HG02884 (cell line): ENCODE results near the gene ATP2B1.

ENCODE experiments used
- ATAC-seq: cut with Tn5 transposase; IDR thresholded peaks from one replicate; pipeline ENCODE4 v1.9.1; 2021; ENCODE audit warnings: mild to moderate bottlenecking, moderate library complexity; ENCODE audit not compliant: unreplicated experiment

ATP2B1 gene

GRCh38 chr12:89544681-89545184 is 163.9 kb downstream of the ATP2B1 start:
- no peak for ATAC-seq

- no peak for ATAC-seq
These were observed 164.6 kb downstream of the ATP2B1 start for GRCh38 chr12:89544022-89544421.

- peak; percentile 89 for ATAC-seq
These were observed 165.6 kb downstream of the ATP2B1 start for GRCh38 chr12:89542912-89543592.

- ATAC-seq, result no peak
These were observed 166.4 kb downstream of the ATP2B1 start for GRCh38 chr12:89542236-89542635.

- ATAC-seq, result no peak
These were observed 168.1 kb downstream of the ATP2B1 start for GRCh38 chr12:89540586-89540985.

GRCh38 chr12:89539426-89540223 is 169.0 kb downstream of the ATP2B1 start:
- ATAC-seq, result no peak

- no peak for ATAC-seq
These were observed 169.7 kb downstream of the ATP2B1 start for GRCh38 chr12:89538897-89539296.
